ENCODE measurements around the gene ROS1. TPM values are rescaled to one million over a fixed set of nuclear protein-coding genes. Genes with fewer than 3 reads are reported as not detected.

The ROS1 gene
- total and polyA plus RNA-seq, 11 donors = 0.01 to 0.07 (median 0.05) TPM; not detected in 7

DNA sequence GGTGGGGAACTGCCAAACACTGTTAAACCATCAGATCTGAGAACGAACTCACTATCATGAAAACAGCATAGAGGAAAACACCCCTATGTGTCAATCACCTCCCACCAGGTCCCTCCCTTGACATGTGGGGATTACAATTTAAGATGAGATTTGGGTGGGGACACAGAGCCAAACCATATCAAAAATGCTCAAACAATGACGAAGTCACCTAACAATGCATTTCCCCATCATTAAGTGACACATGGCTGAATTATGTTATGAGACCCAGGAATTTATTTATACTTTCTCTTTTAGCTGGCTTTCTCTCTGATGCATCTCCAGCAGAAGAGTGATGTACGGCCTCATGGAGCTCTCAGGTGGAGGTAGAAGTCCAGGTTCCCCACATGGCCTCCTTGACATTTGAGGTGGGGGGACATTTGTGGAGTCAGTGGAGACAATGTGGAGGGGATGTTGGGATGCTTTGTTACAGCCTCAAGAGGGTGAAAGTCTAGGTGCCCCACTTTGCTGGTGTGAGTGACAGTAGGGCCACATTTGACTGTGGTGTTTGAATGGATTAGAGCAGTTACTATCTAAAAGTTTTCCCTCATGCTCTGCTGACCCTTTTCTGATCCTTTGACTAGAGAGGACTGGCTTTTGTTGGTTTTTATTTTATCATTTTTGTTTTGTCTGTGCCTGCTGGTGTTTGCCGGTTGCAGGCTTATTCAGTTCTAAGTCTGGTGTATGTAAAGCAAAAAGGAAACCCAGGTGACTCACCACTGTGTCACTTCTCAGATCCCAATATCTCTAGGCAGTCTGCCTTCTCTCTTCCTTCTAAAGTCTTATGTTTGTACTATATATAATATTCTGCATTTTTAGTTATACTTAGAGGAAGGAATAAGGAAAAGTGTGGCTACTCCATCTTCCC is 38.3 kb upstream of the ROS1 start:
- WGBS, 4 donors = 65 to 78% (median 75%) methylated on average over 4 of the region's 4 CpGs
- intact Hi-C loops (cut with DNase I) = no loop called here
- Histone ChIP-seq H3K27me3 (no peaks in the 10 kb centered on the region), H3K9me3 (no peaks in the 10 kb centered on the region), H3K27ac (no peak overlapping the region), H3K36me3 (no peaks in the 10 kb centered on the region), H3K4me3 (no peak overlapping the region), H3K4me1 (no peaks in the 10 kb centered on the region)
- DNase-seq = no peak
- no peak for TF ChIP-seq CTCF (IDR thresholded peaks at IDR 0.05)
- no peak for TF ChIP-seq POLR2A (IDR thresholded peaks at IDR 0.05)
- no peak for ATAC-seq

DNA sequence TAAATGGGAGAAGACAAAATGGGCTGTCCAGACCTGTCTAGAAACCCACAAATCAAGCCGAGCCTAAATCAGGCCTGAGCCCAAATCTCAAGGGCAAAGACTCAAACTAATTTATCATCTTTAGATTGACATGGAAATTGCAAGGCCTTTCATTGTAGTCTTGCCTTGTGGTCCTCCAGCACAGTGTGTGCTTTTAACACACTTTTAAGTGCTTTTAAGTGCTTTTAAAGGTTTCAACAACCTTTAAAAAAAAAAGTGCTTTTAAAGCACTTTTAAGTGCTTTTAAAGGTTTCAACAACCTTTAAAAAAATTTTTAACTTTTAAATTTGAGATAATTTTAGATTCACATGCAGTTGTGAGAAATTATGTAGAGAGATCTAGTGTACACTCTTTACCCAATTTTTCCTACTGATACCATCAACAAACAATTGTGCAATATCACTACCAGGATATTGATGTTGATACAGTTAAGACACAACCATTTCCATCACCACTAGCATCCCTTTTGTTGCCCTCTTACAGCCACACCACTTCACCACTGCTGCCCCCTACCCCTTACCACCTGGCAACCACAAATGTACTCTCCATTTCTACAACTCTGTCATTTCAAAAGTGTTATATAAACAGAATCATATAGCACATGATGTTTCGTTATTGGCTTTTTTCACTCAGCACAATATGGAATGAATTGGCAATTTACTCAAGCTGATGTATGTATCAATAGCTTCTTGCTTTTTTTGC is 33.6 kb upstream of the ROS1 start:
- intact Hi-C loops (cut with DNase I) = no loop called here
- 90 to 93% (median 91%) methylated on average over 2 of the region's 2 CpGs for WGBS, 4 donors

DNA sequence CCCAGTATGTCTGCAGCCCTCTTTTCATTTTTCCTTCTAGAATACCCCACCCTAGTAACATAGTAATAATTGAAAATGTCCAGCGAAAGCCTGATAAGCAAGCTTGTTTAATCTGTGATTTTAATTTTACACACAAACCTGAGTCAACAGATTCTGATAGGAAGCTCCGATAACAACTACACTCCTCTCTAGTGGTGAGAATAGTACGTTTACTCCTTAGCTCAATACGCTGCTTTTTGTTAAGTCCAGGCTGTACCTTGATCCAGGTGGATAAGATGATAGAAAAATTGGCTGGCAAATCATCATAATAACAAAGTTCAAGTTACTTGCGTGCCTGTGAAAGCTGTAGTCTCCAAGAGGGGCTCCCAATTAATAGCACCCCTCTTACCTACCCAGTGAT is 31.3 kb upstream of the ROS1 start:
- Histone ChIP-seq H3K27me3 (no peaks in the 10 kb centered on the region), H3K9me3 (no peaks in the 10 kb centered on the region), H3K36me3 (no peaks in the 10 kb centered on the region), H3K4me1 (peaks cover 0 to 1% (median 0%) of the 10 kb centered on the region in 12 donors), H3K27ac (no peak overlapping the region), H3K4me3 (no peak overlapping the region)
- DNase-seq (no peak), ATAC-seq (no peak)
- 89 to 92% (median 92%) methylated on average over 5 of the region's 5 CpGs for WGBS, 4 donors
- TF ChIP-seq CTCF (IDR thresholded peaks at IDR 0.05) (no peak), POLR2A (IDR thresholded peaks at IDR 0.05) (no peak)
- intact Hi-C loops (cut with DNase I) = no loop called here

More for the DNA sequence above, 33.6 kb upstream of the ROS1 start:
- no peak for ATAC-seq
- no peak for TF ChIP-seq POLR2A (IDR thresholded peaks at IDR 0.05)
- TF ChIP-seq CTCF (IDR thresholded peaks at IDR 0.05) = no peak
- H3K4me1 ChIP-seq = no peaks in the 10 kb centered on the region
- no peak for DNase-seq
- no peak overlapping the region for H3K27ac ChIP-seq
- H3K27me3 ChIP-seq = no peaks in the 10 kb centered on the region
- H3K4me3 ChIP-seq = no peak overlapping the region
- no peaks in the 10 kb centered on the region for H3K36me3 ChIP-seq
- no peaks in the 10 kb centered on the region for H3K9me3 ChIP-seq

DNA sequence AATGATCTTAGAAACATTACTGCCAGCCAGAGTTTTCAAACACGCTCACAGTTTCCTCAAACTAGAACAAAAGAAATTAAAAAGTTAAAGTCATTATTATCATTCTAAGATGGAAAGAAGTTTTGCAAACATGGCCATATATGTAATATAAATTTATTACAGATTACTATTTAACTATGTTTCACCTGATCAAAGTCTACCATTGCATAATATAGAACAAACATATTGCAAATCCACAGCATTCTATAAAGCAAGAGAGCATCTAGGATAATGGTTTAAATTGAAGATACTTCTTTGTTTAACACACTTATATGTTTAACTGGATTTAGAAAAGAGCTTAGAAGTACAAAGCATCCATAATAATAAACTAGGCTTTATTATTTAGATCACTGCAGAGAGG is 30.5 kb upstream of the ROS1 start:
- no peak for DNase-seq

More for the DNA sequence above, 30.5 kb upstream of the ROS1 start:
- Histone ChIP-seq H3K36me3 (no peaks in the 10 kb centered on the region), H3K27me3 (no peaks in the 10 kb centered on the region), H3K4me1 (peaks cover 0 to 9% (median 0%) of the 10 kb centered on the region in 12 donors), H3K4me3 (no peak overlapping the region), H3K27ac (no peak overlapping the region), H3K9me3 (no peaks in the 10 kb centered on the region)
- WGBS, 4 donors = 39 to 96% (median 94%) methylated on average over 1 of the region's 1 CpG
- TF ChIP-seq POLR2A (IDR thresholded peaks at IDR 0.05) (no peak), CTCF (IDR thresholded peaks at IDR 0.05) (no peak)
- intact Hi-C loops (cut with DNase I) = no loop called here
- no peak for ATAC-seq
